Gastroesophageal sphincter (tissue), 4 donors: ENCODE measurements around the gene SMURF1. TPM values are rescaled to one million over a fixed set of nuclear protein-coding genes. Genes with fewer than 3 reads are reported as not detected.

Experiments
- ATAC-seq: fragments of 150-250 bp; one replicate; pipeline ENCODE4 v1.9.1; 2016; ENCODE audit warnings: mild to moderate bottlenecking, moderate library complexity
- H3K27ac ChIP-seq, 4 donors: fragments of 200-600 bp; sonication (generic) in 3 of 4; 1 replicate in 3 of 4; 2 replicates in 1 of 4; pipeline ENCODE4 v1.5.1; 2016 to 2019
- H3K27me3 ChIP-seq: fragments of 200-600 bp; sonication (generic); one replicate; pipeline ENCODE4 v1.5.1; 2019
- H3K36me3 ChIP-seq, 2 donors: fragments of 200-600 bp; sonication (generic); one replicate each; pipeline ENCODE4 v1.5.1; 2019; ENCODE audit warnings: control low read depth in 1 of 2
- H3K4me1 ChIP-seq, 3 donors: fragments of 200-600 bp; sonication (generic); 1 replicate in 2 of 3; 2 replicates in 1 of 3; pipeline ENCODE4 v1.5.1; 2016 to 2019; ENCODE audit warnings: control low read depth in 2 of 3
- H3K4me3 ChIP-seq, 2 donors: fragments of 200-600 bp; sonication (generic); one replicate each; pipeline ENCODE4 v1.5.1; 2019; ENCODE audit warnings: mild to moderate bottlenecking in 1 of 2, moderate library complexity in 1 of 2
- H3K9me3 ChIP-seq, 3 donors: fragments of 200-600 bp; sonication (generic); one replicate each; pipeline ENCODE4 v1.5.1; 2017 to 2019; ENCODE audit warnings: control low read depth in 2 of 3
- CTCF ChIP-seq, 4 experiments: fragments of 200-600 bp in 2 of 4; fragments of 450-650 bp in 2 of 4; sonication (generic) in 1 of 4; IDR thresholded peaks; one replicate each; pipeline ENCODE4 v1.5.1; 2017 to 2019; ENCODE audit warnings: antibody characterized with exemption in 4 of 4, mild to moderate bottlenecking in 2 of 4, moderate library complexity in 2 of 4
- EP300 ChIP-seq: sonication (generic); formaldehyde crosslinking; IDR thresholded peaks from one replicate; pipeline ENCODE4 v1.6.1; 2017; ENCODE audit warnings: antibody characterized with exemption, mild to moderate bottlenecking
- POLR2A ChIP-seq, 2 donors: fragments of 450-650 bp; IDR thresholded peaks; one replicate each; pipeline ENCODE4 v1.6.1; 2017; ENCODE audit warnings: antibody characterized with exemption in 2 of 2, mild to moderate bottlenecking in 2 of 2, moderate library complexity in 1 of 2
- POLR2AphosphoS5 ChIP-seq: sonication (generic); formaldehyde crosslinking; IDR thresholded peaks from one replicate; pipeline ENCODE4 v1.6.1; 2017; ENCODE audit warnings: antibody characterized with exemption
- WGBS, 2 donors: methylation state at CpG; one replicate each; pipeline ENCODE4 v1.1.5; 2018; ENCODE audit warnings: low coverage in 1 of 2; 5-methylcytosine and 5-hydroxymethylcytosine counted together
- total RNA-seq, 4 donors: library from RNA; depleted of rRNA; stranded (reverse); fragments of >200 nt; gene quantifications; one replicate each; pipeline ENCODE4 v1.1.0, GENCODE V29; 2016

Gene SMURF1
- total RNA-seq, 4 donors from 2014 or later: 20.1 to 26.2 (median 21.9) TPM

DNA sequence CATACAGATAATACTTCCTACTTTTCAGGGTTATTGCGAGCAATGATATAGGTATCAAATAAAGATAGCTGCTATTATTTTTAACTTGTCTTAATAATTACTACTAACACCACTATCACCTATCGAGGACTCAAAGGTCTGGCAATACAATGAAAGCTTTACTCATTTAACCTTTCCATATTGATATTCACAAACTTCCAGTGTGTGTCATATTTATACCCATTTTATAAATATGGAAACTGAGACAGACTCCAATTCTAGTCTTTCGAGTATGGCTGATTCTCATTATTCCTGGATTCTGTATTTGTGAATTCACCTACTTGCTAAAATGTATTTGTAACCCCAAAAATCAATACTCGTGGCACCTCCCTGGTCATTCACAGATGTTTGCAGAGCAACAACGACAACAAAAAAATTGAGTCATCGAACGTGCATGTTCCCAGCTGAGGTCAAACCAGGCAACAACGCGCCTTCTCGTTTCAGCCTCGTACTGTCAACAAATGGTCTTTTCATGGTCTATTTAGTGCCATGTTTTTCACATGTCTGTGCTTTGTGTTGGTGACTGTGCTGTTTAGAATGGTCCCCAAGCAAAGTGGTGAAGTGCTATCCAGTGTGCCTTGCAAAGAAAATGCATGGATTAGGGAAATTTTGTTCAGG is 51.7 kb downstream of the SMURF1 start:
- no peak for ATAC-seq
- Histone ChIP-seq H3K27me3 (no peaks in the 10 kb centered on the region), H3K36me3 (no peaks in the 10 kb centered on the region), H3K27ac (peak overlapping the region in 1 of 4 donors; percentile 34), H3K4me1 (peaks cover 0 to 53% (median 5%) of the 10 kb centered on the region in 3 donors), H3K4me3 (no peak overlapping the region), H3K9me3 (no peaks in the 10 kb centered on the region)
- 80 to 96% methylated on average over 11 of the region's 11 CpGs for WGBS, 2 donors
- TF ChIP-seq POLR2A (IDR thresholded peaks at IDR 0.05) (no peak), EP300 (no peak), CTCF (IDR thresholded peaks at IDR 0.05) (no peak), POLR2AphosphoS5 (no peak)

DNA sequence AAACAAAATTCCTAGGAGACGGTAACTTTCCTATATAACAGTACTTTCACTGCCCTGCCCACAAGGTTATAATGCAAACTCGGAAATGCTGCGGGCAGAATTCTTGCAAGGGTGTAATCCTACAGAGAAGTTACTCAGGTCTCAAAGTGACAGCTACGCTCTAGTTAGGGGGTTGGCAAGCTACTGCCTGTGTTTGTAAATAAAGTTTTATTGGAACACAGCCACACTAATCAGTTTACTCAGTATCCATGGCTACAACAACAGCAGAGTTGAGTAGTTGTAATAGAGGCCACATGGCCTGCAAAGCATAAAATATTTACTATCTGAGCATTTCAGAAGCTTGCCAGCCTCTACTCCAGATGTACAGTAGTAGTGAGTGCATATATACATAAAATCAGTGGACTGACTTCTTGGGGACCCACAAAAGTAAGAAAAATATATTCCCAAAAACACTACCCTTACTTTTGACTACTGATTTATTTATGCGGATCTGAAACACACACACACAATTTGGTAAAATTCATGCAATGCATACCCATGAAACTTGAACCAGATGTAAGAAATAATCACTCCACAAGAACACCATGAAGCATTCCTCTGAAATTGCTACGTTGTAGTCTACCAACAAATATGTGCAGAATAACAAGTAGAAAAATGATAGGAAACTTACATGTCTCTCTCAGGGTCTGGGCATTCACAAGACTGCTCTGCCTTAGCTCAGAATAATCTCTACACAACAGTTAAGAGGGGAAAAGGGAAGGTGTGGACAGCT is 53.0 kb downstream of the SMURF1 start:
- Histone ChIP-seq H3K27me3 (no peaks in the 10 kb centered on the region), H3K36me3 (no peaks in the 10 kb centered on the region), H3K4me1 (peaks cover 0 to 42% (median 3%) of the 10 kb centered on the region in 3 donors), H3K4me3 (no peak overlapping the region), H3K27ac (no peak overlapping the region), H3K9me3 (no peaks in the 10 kb centered on the region)
- TF ChIP-seq POLR2AphosphoS5 (no peak), POLR2A (IDR thresholded peaks at IDR 0.05) (no peak), EP300 (no peak), CTCF (IDR thresholded peaks at IDR 0.05) (no peak)
- ATAC-seq: no peak
- WGBS, 2 donors: 65 to 76% methylated on average over 5 to 6 of the region's 6 CpGs

GRCh38 chr7:99089914-99090629 is 53.8 kb downstream of the SMURF1 start:
- TF ChIP-seq EP300: no peak
- no peak for TF ChIP-seq POLR2A (IDR thresholded peaks at IDR 0.05)
- no peak for TF ChIP-seq POLR2AphosphoS5
- TF ChIP-seq CTCF (IDR thresholded peaks at IDR 0.05): no peak
- Histone ChIP-seq H3K36me3 (no peaks in the 10 kb centered on the region), H3K4me3 (no peak overlapping the region), H3K4me1 (peaks cover 0 to 34% (median 2%) of the 10 kb centered on the region in 3 donors), H3K27ac (no peak overlapping the region), H3K9me3 (no peaks in the 10 kb centered on the region), H3K27me3 (no peaks in the 10 kb centered on the region)
- 72 to 73% methylated on average over 6 to 7 of the region's 7 CpGs for WGBS, 2 donors
- no peak for ATAC-seq

GRCh38 chr7:99086944-99087343 is 57.0 kb downstream of the SMURF1 start:
- WGBS, 2 donors: 94 to 100% methylated on average over 2 of the region's 2 CpGs
- no peaks in the 10 kb centered on the region for H3K36me3 ChIP-seq
- H3K27ac ChIP-seq: no peak overlapping the region
- ATAC-seq: no peak
- no peaks in the 10 kb centered on the region for H3K9me3 ChIP-seq
- H3K27me3 ChIP-seq: no peaks in the 10 kb centered on the region
- TF ChIP-seq CTCF (IDR thresholded peaks at IDR 0.05) (no peak), EP300 (no peak), POLR2AphosphoS5 (no peak), POLR2A (IDR thresholded peaks at IDR 0.05) (no peak)
- H3K4me1 ChIP-seq: peaks cover 0 to 41% (median 0%) of the 10 kb centered on the region in 3 donors
- H3K4me3 ChIP-seq: no peak overlapping the region
